OCI-LY1 (cell line): ENCODE results near the gene TEAD1.

Experiments
- H2AFZ ChIP-seq: fragments of 200-600 bp; sonication (generic), shearing (Covaris generic); 2 replicates; pipeline ENCODE4 v1.6.0; 2014; ENCODE audit warnings: antibody characterized with exemption, mild to moderate bottlenecking, low read length
- H3F3A ChIP-seq: fragments of 200-600 bp; sonication (generic), shearing (Covaris generic); 2 replicates; pipeline ENCODE4 v1.6.0; 2014; ENCODE audit warnings: mild to moderate bottlenecking, antibody characterized with exemption, low read length, moderate library complexity; ENCODE audit not compliant: insufficient read depth
- H3K27ac ChIP-seq: fragments of 200-600 bp; sonication (generic); 2 replicates; pipeline ENCODE4 v1.5.1; 2014; ENCODE audit warnings: low read length, mixed run types, mild to moderate bottlenecking, low read depth; ENCODE audit not compliant: poor library complexity, severe bottlenecking
- H3K27me3 ChIP-seq: fragments of 200-600 bp; sonication (generic); 2 replicates; pipeline ENCODE4 v1.6.0; 2014; ENCODE audit warnings: antibody characterized with exemption, mild to moderate bottlenecking, low read length, moderate library complexity; ENCODE audit not compliant: insufficient read depth
- H3K36me3 ChIP-seq: fragments of 200-600 bp; sonication (generic); 2 replicates; pipeline ENCODE4 v1.6.1; 2014; ENCODE audit warnings: mild to moderate bottlenecking, antibody characterized with exemption, low read length, moderate library complexity, mixed read lengths; ENCODE audit not compliant: insufficient read depth
- H3K4me1 ChIP-seq: fragments of 200-600 bp; sonication (generic); 2 replicates; pipeline ENCODE4 v1.5.1; 2014; ENCODE audit warnings: mild to moderate bottlenecking, low read length, moderate library complexity; ENCODE audit not compliant: insufficient read depth, severe bottlenecking
- H3K4me2 ChIP-seq: fragments of 200-600 bp; sonication (generic), shearing (Covaris generic); 2 replicates; pipeline ENCODE4 v1.6.1; 2014; ENCODE audit warnings: low read length
- H3K4me3 ChIP-seq: fragments of 200-600 bp; sonication (generic); 2 replicates; pipeline ENCODE4 v1.5.1; 2014; ENCODE audit warnings: low read length, low read depth, mild to moderate bottlenecking, mixed read lengths; ENCODE audit not compliant: poor library complexity, severe bottlenecking
- H3K79me2 ChIP-seq: fragments of 200-600 bp; shearing (Covaris generic); 2 replicates; pipeline ENCODE4 v1.6.1; 2016; ENCODE audit warnings: mixed run types, low read length, mixed read lengths; ENCODE audit not compliant: insufficient read depth
- H3K9ac ChIP-seq: fragments of 200-600 bp; sonication (generic), shearing (Covaris generic); 2 replicates; pipeline ENCODE4 v1.6.1; 2014; ENCODE audit warnings: mild to moderate bottlenecking, low read length, mixed read lengths
- H3K9me2 ChIP-seq: fragments of 200-600 bp; sonication (generic), shearing (Covaris generic); 2 replicates; pipeline ENCODE4 v1.6.1; 2014; ENCODE audit warnings: low read depth, mild to moderate bottlenecking, low read length, mixed read lengths
- H3K9me3 ChIP-seq: fragments of 200-600 bp; shearing (Covaris generic); 2 replicates; pipeline ENCODE4 v1.6.1; 2014; ENCODE audit warnings: low read length, mixed read lengths
- H4K20me1 ChIP-seq: fragments of 200-600 bp; sonication (generic), shearing (Covaris generic); 2 replicates; pipeline ENCODE4 v1.6.0; 2016; ENCODE audit warnings: mild to moderate bottlenecking, low read length; ENCODE audit not compliant: insufficient read depth
- EZH2 ChIP-seq: fragments of 200-600 bp; sonication (generic), shearing (Covaris generic); IDR thresholded peaks from 2 replicates; pipeline ENCODE4 v1.8.0; 2017; ENCODE audit warnings: borderline replicate concordance, mixed run types, mild to moderate bottlenecking, antibody characterized with exemption, low read length, moderate library complexity, mixed read lengths
- TF ChIP-seq, protein P1 (sequence below): fragments of 200-600 bp; sonication (generic), shearing (Covaris generic); IDR thresholded peaks from 2 replicates; pipeline ENCODE4 v1.5.1; 2017; ENCODE audit warnings: mild to moderate bottlenecking, antibody characterized with exemption, low read length, moderate library complexity, mixed read lengths

TEAD1 gene

DNA sequence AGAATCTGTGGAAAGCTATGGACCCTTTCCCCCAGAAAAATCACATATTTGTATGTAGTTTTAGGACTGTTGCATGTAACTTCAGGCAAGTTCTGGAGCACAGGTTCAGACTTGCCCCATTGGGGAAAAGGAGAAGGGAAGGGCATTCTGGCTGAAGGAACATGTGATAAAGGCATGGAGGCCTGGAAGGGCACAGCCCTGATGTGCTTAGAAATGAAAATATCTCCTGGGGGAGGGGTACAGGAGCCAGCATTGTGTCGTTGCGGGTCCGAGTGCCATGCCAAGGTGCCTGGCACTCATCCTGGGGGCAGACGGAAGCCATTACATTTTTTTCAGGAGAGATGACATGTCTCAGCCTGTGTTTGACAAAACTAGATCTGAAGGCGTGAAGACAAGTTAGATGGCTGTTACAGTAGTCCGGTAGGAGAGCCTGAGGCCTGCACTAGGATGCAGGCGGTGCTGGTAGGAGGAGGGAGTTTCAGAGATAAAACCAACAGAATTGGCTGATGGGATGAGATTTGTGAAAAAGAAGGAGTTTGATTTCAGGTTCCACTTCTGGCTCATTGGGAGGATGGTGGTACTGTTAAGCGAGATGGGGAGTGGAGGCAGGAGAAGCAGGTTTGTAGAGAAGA lies 96.9 kb downstream of the TEAD1 start:
- H3K9ac ChIP-seq = no peak overlapping the region
- no peaks in the 10 kb centered on the region for H3K4me1 ChIP-seq

DNA sequence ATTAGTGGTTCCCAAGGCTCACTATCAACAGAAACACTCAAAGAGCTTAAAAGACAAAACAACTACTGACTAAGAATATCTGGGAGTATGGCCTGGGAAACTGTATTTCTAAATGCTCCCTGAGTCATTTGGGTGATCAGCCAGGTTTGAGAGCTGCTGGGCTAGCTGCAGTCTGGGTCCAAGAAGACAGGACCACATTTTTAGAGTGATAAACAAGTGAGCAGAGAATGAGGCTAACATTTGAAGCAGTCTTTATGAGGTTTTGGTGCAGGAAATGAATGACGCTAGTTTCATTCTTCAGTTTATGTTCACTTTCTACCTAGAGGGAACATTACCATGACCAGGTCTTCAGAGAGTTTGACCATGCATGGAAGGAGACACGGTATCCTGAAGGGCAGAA lies 97.7 kb downstream of the TEAD1 start:
- H3K36me3 ChIP-seq = no peaks in the 10 kb centered on the region
- H3K9ac ChIP-seq = no peak overlapping the region
- no peaks in the 10 kb centered on the region for H3K27me3 ChIP-seq
- no peak overlapping the region for H2AFZ ChIP-seq
- H3K79me2 ChIP-seq = no peaks in the 10 kb centered on the region
- TF ChIP-seq, protein P1, sequence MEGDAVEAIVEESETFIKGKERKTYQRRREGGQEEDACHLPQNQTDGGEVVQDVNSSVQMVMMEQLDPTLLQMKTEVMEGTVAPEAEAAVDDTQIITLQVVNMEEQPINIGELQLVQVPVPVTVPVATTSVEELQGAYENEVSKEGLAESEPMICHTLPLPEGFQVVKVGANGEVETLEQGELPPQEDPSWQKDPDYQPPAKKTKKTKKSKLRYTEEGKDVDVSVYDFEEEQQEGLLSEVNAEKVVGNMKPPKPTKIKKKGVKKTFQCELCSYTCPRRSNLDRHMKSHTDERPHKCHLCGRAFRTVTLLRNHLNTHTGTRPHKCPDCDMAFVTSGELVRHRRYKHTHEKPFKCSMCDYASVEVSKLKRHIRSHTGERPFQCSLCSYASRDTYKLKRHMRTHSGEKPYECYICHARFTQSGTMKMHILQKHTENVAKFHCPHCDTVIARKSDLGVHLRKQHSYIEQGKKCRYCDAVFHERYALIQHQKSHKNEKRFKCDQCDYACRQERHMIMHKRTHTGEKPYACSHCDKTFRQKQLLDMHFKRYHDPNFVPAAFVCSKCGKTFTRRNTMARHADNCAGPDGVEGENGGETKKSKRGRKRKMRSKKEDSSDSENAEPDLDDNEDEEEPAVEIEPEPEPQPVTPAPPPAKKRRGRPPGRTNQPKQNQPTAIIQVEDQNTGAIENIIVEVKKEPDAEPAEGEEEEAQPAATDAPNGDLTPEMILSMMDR = no peak
- TF ChIP-seq EZH2 = no peak
- H3K4me3 ChIP-seq = no peak overlapping the region
- H3F3A ChIP-seq = no peaks in the 10 kb centered on the region
- no peaks in the 10 kb centered on the region for H3K9me2 ChIP-seq
- no peak overlapping the region for H3K4me2 ChIP-seq
- no peaks in the 10 kb centered on the region for H3K9me3 ChIP-seq
- no peaks in the 10 kb centered on the region for H3K4me1 ChIP-seq
- H4K20me1 ChIP-seq = no peaks in the 10 kb centered on the region
- no peak overlapping the region for H3K27ac ChIP-seq

More for the DNA sequence above, 96.9 kb downstream of the TEAD1 start:
- TF ChIP-seq EZH2 = no peak
- TF ChIP-seq, protein P1 = no peak
- H4K20me1 ChIP-seq = no peaks in the 10 kb centered on the region
- no peaks in the 10 kb centered on the region for H3K36me3 ChIP-seq
- H3K27ac ChIP-seq = no peak overlapping the region
- no peaks in the 10 kb centered on the region for H3K79me2 ChIP-seq
- no peaks in the 10 kb centered on the region for H3F3A ChIP-seq
- H3K4me2 ChIP-seq = no peak overlapping the region
- H3K4me3 ChIP-seq = no peak overlapping the region
- H3K9me2 ChIP-seq = no peaks in the 10 kb centered on the region
- H2AFZ ChIP-seq = no peak overlapping the region
- no peaks in the 10 kb centered on the region for H3K27me3 ChIP-seq
- H3K9me3 ChIP-seq = no peaks in the 10 kb centered on the region

DNA sequence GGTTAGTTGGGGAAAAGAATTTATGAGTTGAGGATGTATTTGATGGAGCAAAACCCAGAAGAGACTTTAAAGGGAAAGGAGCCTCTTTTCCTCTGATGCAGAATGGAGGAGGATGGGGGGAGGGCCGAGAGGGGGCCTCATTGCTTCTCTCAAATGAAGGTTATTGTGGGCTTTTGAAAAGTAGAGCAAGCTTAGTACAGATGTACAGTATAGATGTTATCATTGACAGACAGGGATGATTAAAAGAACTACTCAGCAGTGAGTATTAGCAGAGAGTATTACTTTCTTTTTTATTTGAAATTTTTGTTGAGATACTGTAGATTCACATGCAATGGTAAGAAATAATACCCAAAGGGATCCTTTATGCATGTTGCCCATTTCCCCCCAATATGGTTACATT lies 98.1 kb downstream of the TEAD1 start:
- H3K27me3 ChIP-seq = no peaks in the 10 kb centered on the region
- no peaks in the 10 kb centered on the region for H3K79me2 ChIP-seq
- no peak overlapping the region for H3K4me3 ChIP-seq
- no peaks in the 10 kb centered on the region for H3K36me3 ChIP-seq
- H3K9me2 ChIP-seq = no peaks in the 10 kb centered on the region
- no peak overlapping the region for H3K4me2 ChIP-seq
- H3K27ac ChIP-seq = no peak overlapping the region
- H2AFZ ChIP-seq = no peak overlapping the region
- no peaks in the 10 kb centered on the region for H3K9me3 ChIP-seq
- no peak overlapping the region for H3K9ac ChIP-seq
- no peak for TF ChIP-seq EZH2
- TF ChIP-seq, protein P1 = no peak
- H4K20me1 ChIP-seq = no peaks in the 10 kb centered on the region
- no peaks in the 10 kb centered on the region for H3F3A ChIP-seq
- H3K4me1 ChIP-seq = no peaks in the 10 kb centered on the region
